OCI-LY3 (cell line): ENCODE measurements around the gene RAD18.
A peak's percentile ranks its signal among the peaks of the same experiment; 100 is the strongest.

Experiments used
- CTCF ChIP-seq: fragments of 200-600, 300-600 bp; sonication (generic); IDR thresholded peaks from 2 replicates; pipeline ENCODE4 v1.5.1; 2014; ENCODE audit warnings: antibody characterized with exemption, low read length, low read depth
- EZH2phosphoT487 ChIP-seq: fragments of 200-600 bp; shearing (Covaris generic); IDR thresholded peaks from 2 replicates; pipeline ENCODE4 v1.6.1; 2018; ENCODE audit warnings: antibody characterized with exemption, mixed run types, low read depth

- peak; percentile 92 for TF ChIP-seq CTCF
- TF ChIP-seq EZH2phosphoT487 = no peak
These were observed 7.8 kb upstream of the RAD18 start for GRCh38 chr3:8970971-8971589.
